ENCODE results near the gene PGM2.
"Not testable (repeated sequence)": the region's sequence is repeated elsewhere in the genome, so short reads cannot be mapped to it uniquely, and the experiment has no call there.

The PGM2 gene

GRCh38 chr4:37821953-37822605, 4.4 kb upstream of the PGM2 start:
- Histone ChIP-seq H3K27me3 (ENCODE audit: control insufficient read depth, insufficient read depth, low read length) (no peaks in the 10 kb centered on the region), H3K4me1 (ENCODE audit: control insufficient read depth, insufficient read depth, low read length) (no peaks in the 10 kb centered on the region), H3K27ac (ENCODE audit: low read depth, low read length) (no peak overlapping the region), H3K4me3 (ENCODE audit: low read length) (no peak overlapping the region), H3K9ac (ENCODE audit: low read length) (no peak overlapping the region), H3K36me3 (ENCODE audit: control insufficient read depth, insufficient read depth, low read length) (no peaks in the 10 kb centered on the region)

- Histone ChIP-seq H3K4me3 (ENCODE audit: low read length) (peak overlapping the region; percentile 95), H3K27ac (ENCODE audit: low read depth, low read length) (peak overlapping the region; percentile 69)
- not testable (repeated sequence) for H3K36me3 ChIP-seq (ENCODE audit: control insufficient read depth, insufficient read depth, low read length); H3K4me1 ChIP-seq (ENCODE audit: control insufficient read depth, insufficient read depth, low read length); H3K27me3 ChIP-seq (ENCODE audit: control insufficient read depth, insufficient read depth, low read length); H3K9ac ChIP-seq (ENCODE audit: low read length)
Observed at GRCh38 chr4:37825501-37825900, 985 bp upstream of the PGM2 start.

- H3K27ac ChIP-seq (ENCODE audit: low read depth, low read length): peak overlapping the region; percentile 69
- H3K4me3 ChIP-seq (ENCODE audit: low read length): peak overlapping the region; percentile 95
- no peaks in the 10 kb centered on the region for H3K36me3 ChIP-seq (ENCODE audit: control insufficient read depth, insufficient read depth, low read length)
- H3K27me3 ChIP-seq (ENCODE audit: control insufficient read depth, insufficient read depth, low read length): no peaks in the 10 kb centered on the region
- no peak overlapping the region for H3K9ac ChIP-seq (ENCODE audit: low read length)
- H3K4me1 ChIP-seq (ENCODE audit: control insufficient read depth, insufficient read depth, low read length): peaks cover 9% of the 10 kb centered on the region
Observed at GRCh38 chr4:37825968-37826294, 555 bp upstream of the PGM2 start.

GRCh38 chr4:37827030-37827685, 672 bp downstream of the PGM2 start:
- H3K36me3 ChIP-seq (ENCODE audit: control insufficient read depth, insufficient read depth, low read length): peaks cover 3% of the 10 kb centered on the region
- H3K27ac ChIP-seq (ENCODE audit: low read depth, low read length): peak overlapping the region; percentile 69
- H3K27me3 ChIP-seq (ENCODE audit: control insufficient read depth, insufficient read depth, low read length): no peaks in the 10 kb centered on the region
- peak overlapping the region; percentile 95 for H3K4me3 ChIP-seq (ENCODE audit: low read length)
- peak overlapping the region; percentile 93 for H3K9ac ChIP-seq (ENCODE audit: low read length)
- peaks cover 9% of the 10 kb centered on the region for H3K4me1 ChIP-seq (ENCODE audit: control insufficient read depth, insufficient read depth, low read length)

GRCh38 chr4:37827802-37828321, 1.4 kb downstream of the PGM2 start:
- no peak overlapping the region for H3K9ac ChIP-seq (ENCODE audit: low read length)
- no peaks in the 10 kb centered on the region for H3K27me3 ChIP-seq (ENCODE audit: control insufficient read depth, insufficient read depth, low read length)
- H3K4me3 ChIP-seq (ENCODE audit: low read length): peak overlapping the region; percentile 95
- peaks cover 9% of the 10 kb centered on the region for H3K4me1 ChIP-seq (ENCODE audit: control insufficient read depth, insufficient read depth, low read length)
- H3K27ac ChIP-seq (ENCODE audit: low read depth, low read length): peak overlapping the region; percentile 69
- peaks cover 3% of the 10 kb centered on the region for H3K36me3 ChIP-seq (ENCODE audit: control insufficient read depth, insufficient read depth, low read length)

GRCh38 chr4:37828843-37829242, 2.4 kb downstream of the PGM2 start:
- Histone ChIP-seq H3K9ac (ENCODE audit: low read length) (no peak overlapping the region), H3K27me3 (ENCODE audit: control insufficient read depth, insufficient read depth, low read length) (no peaks in the 10 kb centered on the region), H3K4me1 (ENCODE audit: control insufficient read depth, insufficient read depth, low read length) (peaks cover 9% of the 10 kb centered on the region), H3K36me3 (ENCODE audit: control insufficient read depth, insufficient read depth, low read length) (peaks cover 3% of the 10 kb centered on the region), H3K27ac (ENCODE audit: low read depth, low read length) (no peak overlapping the region), H3K4me3 (ENCODE audit: low read length) (no peak overlapping the region)

- Histone ChIP-seq H3K27ac (ENCODE audit: low read depth, low read length) (no peak overlapping the region), H3K36me3 (ENCODE audit: control insufficient read depth, insufficient read depth, low read length) (peaks cover 3% of the 10 kb centered on the region), H3K4me3 (ENCODE audit: low read length) (no peak overlapping the region), H3K9ac (ENCODE audit: low read length) (no peak overlapping the region), H3K27me3 (ENCODE audit: control insufficient read depth, insufficient read depth, low read length) (no peaks in the 10 kb centered on the region), H3K4me1 (ENCODE audit: control insufficient read depth, insufficient read depth, low read length) (peaks cover 9% of the 10 kb centered on the region)
Observed at GRCh38 chr4:37830640-37831039, 4.2 kb downstream of the PGM2 start.

GRCh38 chr4:37835031-37835430, 8.5 kb downstream of the PGM2 start:
- Histone ChIP-seq H3K27me3 (ENCODE audit: control insufficient read depth, insufficient read depth, low read length) (no peaks in the 10 kb centered on the region), H3K4me1 (ENCODE audit: control insufficient read depth, insufficient read depth, low read length) (no peaks in the 10 kb centered on the region), H3K4me3 (ENCODE audit: low read length) (no peak overlapping the region), H3K9ac (ENCODE audit: low read length) (no peak overlapping the region), H3K36me3 (ENCODE audit: control insufficient read depth, insufficient read depth, low read length) (peaks cover 4% of the 10 kb centered on the region), H3K27ac (ENCODE audit: low read depth, low read length) (no peak overlapping the region)

DNA sequence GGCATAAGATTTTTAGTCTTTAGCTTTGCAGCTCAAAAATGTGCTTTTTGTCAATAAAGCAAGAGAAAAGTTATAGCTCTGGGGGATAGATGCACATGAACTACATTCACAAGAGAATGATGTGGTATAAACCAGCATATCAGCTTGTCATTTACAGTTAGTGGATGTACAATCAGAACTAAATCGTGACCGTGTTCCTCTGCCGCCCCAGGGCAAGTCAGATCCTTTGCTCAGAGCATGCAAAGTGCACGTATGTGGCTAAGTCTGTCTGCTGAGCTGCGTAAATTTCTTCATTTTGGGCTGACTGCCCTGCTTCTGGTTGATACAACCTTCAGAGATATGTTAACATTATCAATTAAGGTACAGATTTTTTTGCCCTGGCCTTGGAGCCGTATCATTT, 9.3 kb downstream of the PGM2 start:
- Histone ChIP-seq H3K27me3 (ENCODE audit: control insufficient read depth, insufficient read depth, low read length) (no peaks in the 10 kb centered on the region), H3K4me3 (ENCODE audit: low read length) (no peak overlapping the region), H3K27ac (ENCODE audit: low read depth, low read length) (no peak overlapping the region), H3K4me1 (ENCODE audit: control insufficient read depth, insufficient read depth, low read length) (no peaks in the 10 kb centered on the region), H3K9ac (ENCODE audit: low read length) (no peak overlapping the region), H3K36me3 (ENCODE audit: control insufficient read depth, insufficient read depth, low read length) (peaks cover 5% of the 10 kb centered on the region)

DNA sequence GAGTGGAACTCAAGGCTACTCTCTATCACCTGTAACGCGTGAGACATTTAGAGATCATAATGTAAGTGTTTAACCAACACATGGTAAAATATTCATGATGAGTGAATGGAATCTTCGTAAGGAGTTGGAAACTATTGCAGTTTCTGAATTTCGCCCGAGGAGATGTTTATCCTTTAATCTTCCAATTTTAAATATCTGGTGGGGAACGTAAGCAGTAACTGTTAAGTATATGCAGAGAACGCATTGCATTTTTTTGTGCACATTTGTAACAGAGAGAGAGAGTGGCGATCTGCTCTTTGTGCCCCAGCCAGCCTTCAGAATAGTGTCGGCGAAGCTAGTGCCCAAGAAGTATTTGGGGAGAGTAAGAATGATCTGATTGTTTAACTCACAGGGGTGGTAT, 9.8 kb downstream of the PGM2 start:
- Histone ChIP-seq H3K27ac (ENCODE audit: low read depth, low read length) (no peak overlapping the region), H3K36me3 (ENCODE audit: control insufficient read depth, insufficient read depth, low read length) (peaks cover 8% of the 10 kb centered on the region), H3K4me3 (ENCODE audit: low read length) (no peak overlapping the region), H3K27me3 (ENCODE audit: control insufficient read depth, insufficient read depth, low read length) (no peaks in the 10 kb centered on the region), H3K9ac (ENCODE audit: low read length) (no peak overlapping the region), H3K4me1 (ENCODE audit: control insufficient read depth, insufficient read depth, low read length) (no peaks in the 10 kb centered on the region)

DNA sequence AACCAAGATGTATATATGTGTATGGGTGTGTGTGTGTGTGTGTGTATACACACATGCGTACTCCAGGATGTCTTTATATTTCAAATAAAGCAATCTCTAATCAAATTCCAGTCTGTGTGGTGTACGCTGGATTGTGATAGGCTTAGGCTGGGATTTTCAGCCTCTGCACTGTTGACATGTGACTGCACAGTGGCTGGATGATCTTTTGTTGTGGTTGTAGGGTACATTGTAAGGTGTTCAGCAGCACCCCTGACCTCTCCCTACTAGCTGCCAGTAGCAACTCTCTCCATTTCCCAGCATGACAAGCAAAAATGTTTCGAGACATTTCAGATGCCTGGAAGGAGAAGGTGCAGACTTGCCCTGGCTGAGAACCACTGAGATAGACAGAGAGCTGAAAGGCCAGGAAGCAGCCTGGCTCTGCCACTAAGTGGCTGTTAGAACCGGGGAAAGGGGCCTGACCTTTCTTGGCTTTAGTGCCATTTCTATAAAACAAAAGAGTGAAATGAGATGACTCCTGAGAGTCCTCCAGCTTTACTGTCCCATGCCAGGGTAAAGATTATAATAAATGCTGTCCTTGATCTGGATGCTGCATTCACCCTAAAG, 10.5 kb downstream of the PGM2 start:
- no peak overlapping the region for H3K27ac ChIP-seq (ENCODE audit: low read depth, low read length)
- no peak overlapping the region for H3K4me3 ChIP-seq (ENCODE audit: low read length)
- H3K27me3 ChIP-seq (ENCODE audit: control insufficient read depth, insufficient read depth, low read length): no peaks in the 10 kb centered on the region
- peaks cover 7% of the 10 kb centered on the region for H3K36me3 ChIP-seq (ENCODE audit: control insufficient read depth, insufficient read depth, low read length)
- H3K9ac ChIP-seq (ENCODE audit: low read length): no peak overlapping the region
- no peaks in the 10 kb centered on the region for H3K4me1 ChIP-seq (ENCODE audit: control insufficient read depth, insufficient read depth, low read length)

DNA sequence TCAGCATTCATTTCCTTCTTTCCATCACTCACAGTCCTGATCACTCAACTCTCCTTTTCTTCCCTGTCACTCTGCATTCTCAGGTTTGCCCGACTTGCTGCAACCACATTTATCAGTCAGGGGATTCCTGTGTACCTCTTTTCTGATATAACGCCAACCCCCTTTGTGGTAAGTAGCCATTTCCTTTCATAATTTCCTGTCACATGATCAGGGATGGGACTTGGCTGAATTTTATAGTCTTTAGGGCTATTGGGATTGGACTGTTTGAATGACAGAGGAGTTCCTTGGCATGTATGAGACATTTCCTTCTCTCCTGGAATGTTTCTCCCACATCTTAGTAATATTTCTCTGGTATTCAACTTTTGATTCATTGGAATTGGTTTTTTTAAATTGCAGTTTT, 11.0 kb downstream of the PGM2 start:
- H3K27ac ChIP-seq (ENCODE audit: low read depth, low read length): no peak overlapping the region
- no peak overlapping the region for H3K9ac ChIP-seq (ENCODE audit: low read length)
- H3K4me1 ChIP-seq (ENCODE audit: control insufficient read depth, insufficient read depth, low read length): no peaks in the 10 kb centered on the region
- H3K27me3 ChIP-seq (ENCODE audit: control insufficient read depth, insufficient read depth, low read length): no peaks in the 10 kb centered on the region
- H3K4me3 ChIP-seq (ENCODE audit: low read length): no peak overlapping the region
- peaks cover 7% of the 10 kb centered on the region for H3K36me3 ChIP-seq (ENCODE audit: control insufficient read depth, insufficient read depth, low read length)

DNA sequence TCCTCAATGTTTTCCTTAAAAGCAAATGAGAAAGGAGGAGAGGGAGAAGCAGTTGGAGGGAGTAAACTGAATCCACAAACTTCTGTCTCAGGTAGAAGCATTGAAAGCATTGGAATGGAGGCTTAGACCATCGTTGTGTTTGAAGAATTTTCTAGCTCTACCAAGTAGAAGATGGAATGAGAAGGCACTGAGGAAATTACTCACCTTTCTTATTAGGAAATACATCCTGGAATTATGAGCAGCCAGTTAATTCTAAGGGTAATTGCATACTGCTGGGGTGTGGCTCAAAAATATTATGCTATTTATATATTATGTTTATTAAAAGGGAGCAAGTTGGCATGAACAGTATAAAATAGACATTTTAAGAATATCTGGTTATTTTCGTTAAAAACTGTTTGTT, 12.9 kb downstream of the PGM2 start:
- peaks cover 7% of the 10 kb centered on the region for H3K36me3 ChIP-seq (ENCODE audit: control insufficient read depth, insufficient read depth, low read length)
- no peaks in the 10 kb centered on the region for H3K4me1 ChIP-seq (ENCODE audit: control insufficient read depth, insufficient read depth, low read length)
- no peak overlapping the region for H3K9ac ChIP-seq (ENCODE audit: low read length)
- H3K4me3 ChIP-seq (ENCODE audit: low read length): no peak overlapping the region
- H3K27ac ChIP-seq (ENCODE audit: low read depth, low read length): no peak overlapping the region
- no peaks in the 10 kb centered on the region for H3K27me3 ChIP-seq (ENCODE audit: control insufficient read depth, insufficient read depth, low read length)
